ENCODE results near the gene NPTX2. TPM values are rescaled to one million over a fixed set of nuclear protein-coding genes. Genes with fewer than 3 reads are reported as not detected.
"Not testable (repeated sequence)": the region's sequence is repeated elsewhere in the genome, so short reads cannot be mapped to it uniquely, and the experiment has no call there.

Gene NPTX2
- total RNA-seq, 6 donors from 2014 or later: 0.30 to 1.3 (median 0.95) TPM; not detected in 2

DNA sequence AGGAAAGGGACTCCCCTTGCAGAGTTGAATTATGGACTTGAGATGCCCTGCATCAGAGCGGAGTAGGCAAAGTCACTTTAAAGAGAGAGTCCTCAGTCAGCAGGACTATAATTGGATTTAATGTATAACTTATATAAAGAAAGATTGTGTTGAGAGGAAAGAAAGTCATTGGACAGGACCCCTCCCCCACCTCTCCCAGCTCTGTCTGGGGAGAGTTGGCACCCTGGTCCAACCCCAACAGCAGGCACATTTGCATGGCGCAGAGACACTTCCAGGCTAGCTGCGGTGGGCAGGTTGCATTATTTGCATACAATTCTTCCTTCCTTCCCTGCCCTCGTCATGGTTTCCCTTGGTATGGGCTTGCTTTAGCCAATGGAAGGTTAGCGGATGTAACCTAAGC, 46.1 kb upstream of the NPTX2 start:
- 78 to 79% methylated on average over 5 of the region's 5 CpGs for WGBS, 2 donors

DNA sequence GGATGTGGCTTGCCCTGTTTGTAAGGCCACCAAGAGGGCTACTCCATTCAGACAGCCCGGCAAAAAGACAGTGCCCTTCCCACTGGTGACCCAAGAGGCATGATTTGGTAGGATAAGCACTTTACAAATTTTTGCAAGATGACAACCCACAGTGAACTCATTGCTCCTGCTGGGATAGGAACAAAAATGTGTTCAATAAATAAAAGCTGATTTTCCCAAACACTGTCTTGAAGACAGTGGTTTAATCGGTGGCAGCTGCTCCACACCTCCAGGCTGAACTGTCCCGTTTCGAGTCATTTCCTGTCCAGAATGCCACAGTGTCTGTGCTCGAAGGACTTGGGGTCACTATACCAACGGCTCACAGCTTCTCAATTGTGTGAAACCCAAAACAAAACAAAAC, 45.1 kb upstream of the NPTX2 start:
- no peaks in the 10 kb centered on the region for H3K27me3 ChIP-seq
- H3K27ac ChIP-seq: no peak overlapping the region
- no peak for DNase-seq
- H3K4me1 ChIP-seq: no peaks in the 10 kb centered on the region
- no peak overlapping the region for H3K4me3 ChIP-seq
- no peak for TF ChIP-seq EP300 (IDR thresholded peaks at IDR 0.05)
- TF ChIP-seq, protein P1, sequence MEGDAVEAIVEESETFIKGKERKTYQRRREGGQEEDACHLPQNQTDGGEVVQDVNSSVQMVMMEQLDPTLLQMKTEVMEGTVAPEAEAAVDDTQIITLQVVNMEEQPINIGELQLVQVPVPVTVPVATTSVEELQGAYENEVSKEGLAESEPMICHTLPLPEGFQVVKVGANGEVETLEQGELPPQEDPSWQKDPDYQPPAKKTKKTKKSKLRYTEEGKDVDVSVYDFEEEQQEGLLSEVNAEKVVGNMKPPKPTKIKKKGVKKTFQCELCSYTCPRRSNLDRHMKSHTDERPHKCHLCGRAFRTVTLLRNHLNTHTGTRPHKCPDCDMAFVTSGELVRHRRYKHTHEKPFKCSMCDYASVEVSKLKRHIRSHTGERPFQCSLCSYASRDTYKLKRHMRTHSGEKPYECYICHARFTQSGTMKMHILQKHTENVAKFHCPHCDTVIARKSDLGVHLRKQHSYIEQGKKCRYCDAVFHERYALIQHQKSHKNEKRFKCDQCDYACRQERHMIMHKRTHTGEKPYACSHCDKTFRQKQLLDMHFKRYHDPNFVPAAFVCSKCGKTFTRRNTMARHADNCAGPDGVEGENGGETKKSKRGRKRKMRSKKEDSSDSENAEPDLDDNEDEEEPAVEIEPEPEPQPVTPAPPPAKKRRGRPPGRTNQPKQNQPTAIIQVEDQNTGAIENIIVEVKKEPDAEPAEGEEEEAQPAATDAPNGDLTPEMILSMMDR (IDR thresholded peaks at IDR 0.05): no peak
- no peak for TF ChIP-seq POLR2A (IDR thresholded peaks at IDR 0.05)
- TF ChIP-seq POLR2AphosphoS5 (IDR thresholded peaks at IDR 0.05): no peak
- H3K9me3 ChIP-seq: peaks cover 9 to 13% (median 11%) of the 10 kb centered on the region in 4 donors
- H3K36me3 ChIP-seq: no peaks in the 10 kb centered on the region
- WGBS, 2 donors: 66 to 77% methylated on average over 6 of the region's 6 CpGs
- no peak for ATAC-seq (ENCODE audit: low FRiP score in 2 of 2)

More for the DNA sequence above, 46.1 kb upstream of the NPTX2 start:
- Histone ChIP-seq H3K36me3 (no peaks in the 10 kb centered on the region), H3K27me3 (no peaks in the 10 kb centered on the region), H3K4me3 (no peak overlapping the region), H3K27ac (no peak overlapping the region), H3K9me3 (peaks cover 3 to 7% (median 4%) of the 10 kb centered on the region in 4 donors), H3K4me1 (no peaks in the 10 kb centered on the region)
- DNase-seq: no peak
- no peak for ATAC-seq (ENCODE audit: low FRiP score in 2 of 2)
- TF ChIP-seq POLR2A (IDR thresholded peaks at IDR 0.05): no peak
- TF ChIP-seq, protein P1 (IDR thresholded peaks at IDR 0.05): no peak
- TF ChIP-seq POLR2AphosphoS5 (IDR thresholded peaks at IDR 0.05): no peak
- no peak for TF ChIP-seq EP300 (IDR thresholded peaks at IDR 0.05)

DNA sequence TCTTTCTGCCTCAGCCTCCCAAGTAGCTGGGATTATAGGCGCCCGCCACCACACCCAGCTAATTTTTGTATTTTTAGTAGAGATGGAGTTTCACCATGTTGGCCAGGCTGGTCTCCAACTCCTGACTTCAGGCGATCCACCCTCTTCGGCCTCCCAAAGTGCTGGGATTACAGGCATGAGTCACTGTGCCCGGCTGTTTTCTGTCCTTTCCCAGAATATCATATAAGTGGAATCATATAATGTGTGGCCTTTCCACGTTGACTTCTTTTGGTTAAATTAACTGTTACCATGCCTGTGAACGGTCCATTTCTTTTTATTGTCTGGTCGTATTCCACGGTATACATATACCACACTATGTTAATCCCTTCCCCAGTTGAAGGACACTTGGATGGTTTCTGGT, 44.4 kb upstream of the NPTX2 start:
- H3K27ac ChIP-seq; H3K4me3 ChIP-seq; H3K27me3 ChIP-seq; ATAC-seq (ENCODE audit: low FRiP score in 2 of 2); DNase-seq; H3K4me1 ChIP-seq; H3K36me3 ChIP-seq: not testable (repeated sequence)
- WGBS, 2 donors: 92 to 93% methylated on average over 9 of the region's 9 CpGs
- H3K9me3 ChIP-seq: peaks cover 9 to 14% (median 12%) of the 10 kb centered on the region in 4 donors

DNA sequence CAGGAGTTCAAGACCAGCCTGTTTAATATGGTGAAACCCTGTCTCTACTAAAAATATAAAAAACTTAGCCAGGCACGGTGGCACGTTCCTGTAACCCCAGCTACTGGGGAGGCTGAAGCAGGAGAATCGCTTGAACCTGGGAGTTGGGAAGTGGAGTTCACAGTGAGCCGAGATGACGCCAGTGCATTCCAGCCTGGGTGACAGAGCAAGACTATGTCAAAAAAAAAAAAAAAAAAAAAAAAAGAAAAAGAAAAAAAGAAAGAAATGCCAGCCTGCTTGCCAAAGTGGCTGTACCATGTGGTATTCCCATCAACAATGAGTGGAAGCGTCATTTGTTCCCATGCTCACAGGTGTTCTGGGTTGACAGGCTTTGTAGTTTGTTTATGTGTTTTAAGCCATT, 43.3 kb upstream of the NPTX2 start:
- ATAC-seq (ENCODE audit: low FRiP score in 2 of 2) (no peak), DNase-seq (no peak)
- 88 to 89% methylated on average over 6 of the region's 6 CpGs for WGBS, 2 donors
- TF ChIP-seq POLR2AphosphoS5 (IDR thresholded peaks at IDR 0.05): no peak
- no peak for TF ChIP-seq EP300 (IDR thresholded peaks at IDR 0.05)
- TF ChIP-seq, protein P1 (IDR thresholded peaks at IDR 0.05): no peak
- TF ChIP-seq POLR2A (IDR thresholded peaks at IDR 0.05): no peak
- no peak overlapping the region for H3K27ac ChIP-seq
- H3K36me3 ChIP-seq: no peaks in the 10 kb centered on the region
- no peaks in the 10 kb centered on the region for H3K4me1 ChIP-seq
- H3K27me3 ChIP-seq: no peaks in the 10 kb centered on the region
- H3K9me3 ChIP-seq: peaks cover 9 to 14% (median 12%) of the 10 kb centered on the region in 4 donors
- no peak overlapping the region for H3K4me3 ChIP-seq

DNA sequence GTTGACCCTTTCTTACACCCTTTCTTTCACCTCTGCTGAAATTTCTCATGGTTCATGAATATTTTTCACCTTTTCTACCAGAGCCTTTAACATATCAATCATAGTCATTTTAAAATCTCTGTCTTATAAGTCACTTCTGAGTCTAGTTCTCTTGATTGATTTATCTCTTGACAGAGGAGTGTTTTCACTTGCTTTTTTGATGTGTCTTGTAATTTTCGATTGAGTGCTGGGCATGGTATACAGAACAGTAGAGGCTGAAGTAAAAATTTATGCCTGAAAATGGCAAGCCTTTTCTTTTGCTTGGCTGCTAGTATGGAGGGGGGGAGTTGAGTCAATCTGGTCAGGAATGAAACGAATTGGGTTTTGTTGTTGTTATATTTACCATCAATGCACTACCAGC, 41.2 kb upstream of the NPTX2 start:
- TF ChIP-seq EP300 (IDR thresholded peaks at IDR 0.05): no peak
- TF ChIP-seq POLR2AphosphoS5 (IDR thresholded peaks at IDR 0.05): no peak
- TF ChIP-seq, protein P1 (IDR thresholded peaks at IDR 0.05): no peak
- no peak for TF ChIP-seq POLR2A (IDR thresholded peaks at IDR 0.05)

More for the DNA sequence above, 41.2 kb upstream of the NPTX2 start:
- Histone ChIP-seq H3K4me3 (no peak overlapping the region), H3K9me3 (peaks cover 9 to 14% (median 12%) of the 10 kb centered on the region in 4 donors), H3K36me3 (no peaks in the 10 kb centered on the region), H3K4me1 (no peaks in the 10 kb centered on the region), H3K27me3 (no peaks in the 10 kb centered on the region), H3K27ac (no peak overlapping the region)
- WGBS, 2 donors: 56 to 62% methylated on average over 2 of the region's 2 CpGs
- DNase-seq: no peak
- ATAC-seq (ENCODE audit: low FRiP score in 2 of 2): no peak

Measured in upper lobe of left lung (tissue), 6 donors.